ENCODE results near the gene GARNL3. TPM values are rescaled to one million over a fixed set of nuclear protein-coding genes. Genes with fewer than 3 reads are reported as not detected.

The GARNL3 gene
- total and polyA plus RNA-seq, 2 donors (not counting 3 experiments of a cell fraction or from before 2014, with no cell fraction given) = 1.4 to 8.3 TPM

- no peak for FAIRE-seq
- no peak for DNase-seq (ENCODE audit: low read depth, low spot score)
- Histone ChIP-seq H3K9me3 (replicated peaks; ENCODE audit: control insufficient read depth, insufficient read depth, low read length) (no peaks in the 10 kb centered on the region), H3K36me3 (ENCODE audit: control insufficient read depth in 2 of 2, extremely low read depth in 1 of 2, insufficient read depth in 2 of 2, low read length in 2 of 2) (no peaks in the 10 kb centered on the region), H3K9ac (replicated peaks; ENCODE audit: extremely low read depth, insufficient read depth, low read length) (peak overlapping the region; percentile 92), H3K4me1 (ENCODE audit: control insufficient read depth, extremely low read depth, insufficient read depth, low read length) (peaks cover 25% of the 10 kb centered on the region), H3K4me2 (ENCODE audit: insufficient read depth, low read length) (peak overlapping the region; percentile 97), H3K27ac (ENCODE audit: insufficient read depth, low read depth, low read length) (no peak overlapping the region), H3K4me3 (replicated peaks in 1 of 3; ENCODE audit: insufficient read depth in 1 of 3, low read depth in 1 of 3, low read length in 3 of 3) (peak overlapping the region in 1 of 3 experiments; percentile 90), H2AFZ (ENCODE audit: low read depth, low read length) (no peak overlapping the region), H3K79me2 (ENCODE audit: control insufficient read depth, insufficient read depth, low read length) (peaks cover 36% of the 10 kb centered on the region), H4K20me1 (replicated peaks; ENCODE audit: control insufficient read depth, extremely low read depth, insufficient read depth, low read length) (no peaks in the 10 kb centered on the region), H3K27me3 (ENCODE audit: control insufficient read depth in 2 of 2, insufficient read depth in 2 of 2, low read length in 2 of 2) (no peaks in the 10 kb centered on the region), H3K9me1 (replicated peaks; ENCODE audit: control insufficient read depth, extremely low read depth, insufficient read depth, low read length) (no peaks in the 10 kb centered on the region)
- dilution Hi-C loops (cut with MboI; ENCODE audit: extremely low pct_ligation_motif_present, low sequenced_read_pairs) (no loop called here), intact Hi-C loops (cut with micrococcal nuclease) (no loop called here)
- TF ChIP-seq MAX (IDR thresholded peaks at IDR 0.05; ENCODE audit: insufficient read depth, insufficient read length) (no peak), FOS (IDR thresholded peaks at IDR 0.05; ENCODE audit: borderline replicate concordance, insufficient read depth, low read length) (no peak), JUN (IDR thresholded peaks at IDR 0.05; ENCODE audit: borderline replicate concordance, insufficient read depth, insufficient read length, low read depth) (no peak), EZH2 (IDR thresholded peaks at IDR 0.05; ENCODE audit: borderline replicate concordance, low read depth, low read length, severe bottlenecking) (no peak), CTCF (IDR thresholded peaks at IDR 0.05; ENCODE audit: extremely low read depth in 1 of 2, insufficient read depth in 1 of 2, low read depth in 1 of 2, low read length in 2 of 2) (no peak), POLR2AphosphoS5 (IDR thresholded peaks at IDR 0.05; ENCODE audit: insufficient read depth, low read depth, low read length) (no peak), GATA2 (IDR thresholded peaks at IDR 0.05; ENCODE audit: insufficient read depth, insufficient read length, low read depth, low read length) (no peak), POLR2A (IDR thresholded peaks at IDR 0.05; ENCODE audit: low read depth, low read length) (no peak), MYC (IDR thresholded peaks at IDR 0.05; ENCODE audit: low read depth, low read length) (no peak)
- CTCF ChIA-PET = interaction anchor here (1.4 to 1.9 kb wide), 2 partner anchors 7 to 199 kb away, joined by 4 to 6 read pairs; no protein-coding TSS in a partner anchor
- BruUV-seq (replicated peaks) = no TSS peak
- POLR2A ChIA-PET = no interaction called here
These were observed 158.2 kb downstream of the GARNL3 start for GRCh38 chr9:127422787-127423186.
